Transverse colon (tissue), 4 donors: ENCODE results near the gene PILRA.

Experiments used
- CTCF ChIP-seq, 5 experiments: fragments of 200-600 bp in 3 of 5; fragments of 450-650 bp in 2 of 5; sonication (generic) in 3 of 5; IDR thresholded peaks; 1 replicate in 2 of 5; 2 replicates in 3 of 5; pipeline ENCODE4 v1.5.1; 2016 to 2017; ENCODE audit warnings: antibody characterized with exemption in 5 of 5, inconsistent platforms in 3 of 5, mild to moderate bottlenecking in 2 of 5, moderate library complexity in 1 of 5
- EP300 ChIP-seq: sonication (generic); formaldehyde crosslinking; IDR thresholded peaks from one replicate; pipeline ENCODE4 v1.6.1; 2017; ENCODE audit warnings: antibody characterized with exemption, low read depth
- POLR2AphosphoS5 ChIP-seq, 3 donors: sonication (generic); formaldehyde crosslinking; IDR thresholded peaks; one replicate each; pipeline ENCODE4 v1.6.1; 2016; ENCODE audit warnings: antibody characterized with exemption in 3 of 3

GRCh38 chr7:100389437-100390088, 16.3 kb downstream of the PILRA start:
- TF ChIP-seq CTCF (IDR thresholded peaks at IDR 0.05) (no peak), POLR2AphosphoS5 (IDR thresholded peaks at IDR 0.05) (no peak), EP300 (no peak)
